Heart right ventricle (tissue), 16 donors: ENCODE data around the gene VPS18. TPM values are rescaled to one million over a fixed set of nuclear protein-coding genes. Genes with fewer than 3 reads are reported as not detected.

ENCODE experiments used
- ATAC-seq, 8 donors: fragments of 200-7000 bp; cut with Tn5 transposase; one replicate each; pipeline ENCODE4 v1.9.1; 2020; ENCODE audit warnings: mild to moderate bottlenecking in 8 of 8, moderate library complexity in 8 of 8, moderate number of reproducible peaks in 1 of 8
- DNase-seq, 2 donors: peaks; one replicate each; pipeline ENCODE4 v3.0.0-alpha.2; 2020
- H3K27ac ChIP-seq, 10 donors: fragments of 200-600 bp; sonication (generic) in 2 of 10; one replicate each; pipeline versions ENCODE4 v1.5.0 to v1.8.0; 2020 to 2022; ENCODE audit warnings: mild to moderate bottlenecking in 3 of 10
- H3K27me3 ChIP-seq, 7 donors: fragments of 200-600 bp; one replicate each; pipeline ENCODE4 v1.8.0; 2021 to 2022; ENCODE audit warnings: mild to moderate bottlenecking in 2 of 7
- H3K36me3 ChIP-seq, 9 donors: fragments of 200-600 bp; sonication (generic) in 1 of 9; one replicate each; pipeline versions ENCODE4 v1.5.0 to v1.8.0; 2020 to 2022; ENCODE audit warnings: mild to moderate bottlenecking in 2 of 9
- H3K4me1 ChIP-seq, 9 donors: fragments of 200-600 bp; sonication (generic) in 1 of 9; one replicate each; pipeline versions ENCODE4 v1.5.0 to v1.8.0; 2020 to 2022; ENCODE audit warnings: mild to moderate bottlenecking in 4 of 9
- H3K4me3 ChIP-seq, 10 donors: fragments of 200-600 bp; sonication (generic) in 2 of 10; one replicate each; pipeline versions ENCODE4 v1.5.0 to v1.8.0; 2020 to 2022; ENCODE audit warnings: mild to moderate bottlenecking in 7 of 10, moderate library complexity in 2 of 10
- H3K9me3 ChIP-seq, 11 donors: fragments of 200-600 bp in 10 of 11; sonication (generic) in 2 of 11; one replicate each; pipeline versions ENCODE4 v1.5.0 to v1.8.0; 2013 to 2022; ENCODE audit warnings: mild to moderate bottlenecking in 2 of 11, control low read depth in 1 of 11, moderate library complexity in 1 of 11
- WGBS, 2 donors: extraction: QIAGEN DNeasy Blood & Tissue Kit; methylation state at CpG; one replicate each; pipeline ENCODE4 v1.1.7; 2013; ENCODE audit warnings: inconsistent platforms in 1 of 2; 5-methylcytosine and 5-hydroxymethylcytosine counted together
- intact Hi-C, 10 donors: fragments of 100-400 bp; cut with DNase I; formaldehyde crosslinking; loops; one replicate each; pipeline versions ENCODE4 v1.11.1 to v1.14.2; 2022
- polyA plus RNA-seq, 2 donors: library from polyadenylated mRNA; stranded (reverse); fragments of 200-250 nt; gene quantifications; one replicate each; pipeline ENCODE4 v1.2.3, GENCODE V29; 2013
- total RNA-seq, 10 donors: library from RNA; stranded (reverse); fragmentation: NEBNext Ultra II Directional in 3 of 10; extraction: Animal tissue kit (Norgen Biotek cat#: 25700) in 3 of 10; gene quantifications; one replicate each; pipeline versions ENCODE4 v1.2.1 to v1.2.4, GENCODE V29; 2021 to 2023
- TF ChIP-seq, protein P1 (sequence below), 9 donors: fragments of 200-600 bp; sonication (generic) in 2 of 9; IDR thresholded peaks; one replicate each; pipeline versions ENCODE4 v1.5.0 to v1.8.0; 2021 to 2022; ENCODE audit warnings: antibody characterized with exemption in 9 of 9, mild to moderate bottlenecking in 5 of 9, moderate library complexity in 1 of 9
- donor health status: Arrhythmogenic right ventricular cardiomyopathy.
- donor health status: ischemic (EF 13 %, LVEDD 7.1; RV severe dilation, severe dysfunction).
- donor health status: healthy with polysubstance abuse.
- donor health status: DM: no; HTN: yes; CAD: no.
- donor health status: DM: no; HTN: no; CAD: no.
- donor health status: ischemic (EF 25% LVEDD 6.9; RV normal size, moderate dysfunction).
- donor health status: ischemic (EF 25% LVEDD 5.7; RV mildly dilated, moderate dysfunction).
- donor health status: healthy.
- donor health status: DM: yes; HTN: yes; CAD: no.
- donor health status: Ischemic cardiomyopathy.
- donor health status: ischemic (EF 35%, LVEDD 5.7; RV mildly dilated, moderate dysfunction).
- donor health status: nonischemic (EF 11% LVEDD 7.7; RV severe dilation, severe dysfunction).
- donor health status: DM: yes; HTN: yes; CAD: no.
- donor health status: PGD.
- donor health status: ischemic (EF 29% LVEDD 5.4; RV normal size, mild dysfunction).
- donor health status: nonischemic (EF 23%, LVEDD 6.1; RV moderate dilation, normal function).

The VPS18 gene
- total and polyA plus RNA-seq, 12 donors: 10.5 to 25.0 (median 20.5) TPM

DNA sequence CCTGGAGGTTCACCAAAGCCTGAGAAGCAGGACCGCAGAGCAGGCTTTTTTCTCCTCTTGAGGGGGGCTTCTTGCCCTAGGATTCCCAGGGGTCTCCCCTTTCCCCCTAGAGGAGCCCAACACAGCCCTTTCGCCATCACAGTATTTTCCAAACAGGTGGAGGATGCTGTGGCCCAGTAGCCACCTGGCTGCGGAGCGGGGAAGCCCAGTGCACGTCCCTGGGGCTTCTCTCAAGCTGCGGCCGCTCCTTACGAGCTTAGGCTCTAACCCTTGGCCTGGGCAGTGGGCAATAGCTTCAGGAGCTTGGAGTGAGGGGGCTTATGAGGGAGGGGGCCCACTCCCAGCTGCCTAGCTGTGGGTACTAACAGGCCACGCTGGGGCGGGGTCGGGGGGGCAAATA, 23.3 kb downstream of the VPS18 start:
- TF ChIP-seq, protein P1, sequence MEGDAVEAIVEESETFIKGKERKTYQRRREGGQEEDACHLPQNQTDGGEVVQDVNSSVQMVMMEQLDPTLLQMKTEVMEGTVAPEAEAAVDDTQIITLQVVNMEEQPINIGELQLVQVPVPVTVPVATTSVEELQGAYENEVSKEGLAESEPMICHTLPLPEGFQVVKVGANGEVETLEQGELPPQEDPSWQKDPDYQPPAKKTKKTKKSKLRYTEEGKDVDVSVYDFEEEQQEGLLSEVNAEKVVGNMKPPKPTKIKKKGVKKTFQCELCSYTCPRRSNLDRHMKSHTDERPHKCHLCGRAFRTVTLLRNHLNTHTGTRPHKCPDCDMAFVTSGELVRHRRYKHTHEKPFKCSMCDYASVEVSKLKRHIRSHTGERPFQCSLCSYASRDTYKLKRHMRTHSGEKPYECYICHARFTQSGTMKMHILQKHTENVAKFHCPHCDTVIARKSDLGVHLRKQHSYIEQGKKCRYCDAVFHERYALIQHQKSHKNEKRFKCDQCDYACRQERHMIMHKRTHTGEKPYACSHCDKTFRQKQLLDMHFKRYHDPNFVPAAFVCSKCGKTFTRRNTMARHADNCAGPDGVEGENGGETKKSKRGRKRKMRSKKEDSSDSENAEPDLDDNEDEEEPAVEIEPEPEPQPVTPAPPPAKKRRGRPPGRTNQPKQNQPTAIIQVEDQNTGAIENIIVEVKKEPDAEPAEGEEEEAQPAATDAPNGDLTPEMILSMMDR (IDR thresholded peaks at IDR 0.05): no peak
- no peaks in the 10 kb centered on the region for H3K36me3 ChIP-seq
- DNase-seq: no peak
- H3K9me3 ChIP-seq: no peaks in the 10 kb centered on the region
- H3K4me3 ChIP-seq: peak overlapping the region in 8 of 10 donors; percentile 3 to 48 (median 40)
- 60 to 65% methylated on average over 11 of the region's 11 CpGs for WGBS, 2 donors
- H3K4me1 ChIP-seq: peaks cover 2 to 51% (median 12%) of the 10 kb centered on the region in 9 donors
- H3K27me3 ChIP-seq: no peaks in the 10 kb centered on the region
- intact Hi-C loops: no loop called here
- H3K27ac ChIP-seq: peak overlapping the region in 9 of 10 donors; percentile 44 to 90 (median 83)
- peak in 2 of 8 donors; percentile 2 to 19 for ATAC-seq

DNA sequence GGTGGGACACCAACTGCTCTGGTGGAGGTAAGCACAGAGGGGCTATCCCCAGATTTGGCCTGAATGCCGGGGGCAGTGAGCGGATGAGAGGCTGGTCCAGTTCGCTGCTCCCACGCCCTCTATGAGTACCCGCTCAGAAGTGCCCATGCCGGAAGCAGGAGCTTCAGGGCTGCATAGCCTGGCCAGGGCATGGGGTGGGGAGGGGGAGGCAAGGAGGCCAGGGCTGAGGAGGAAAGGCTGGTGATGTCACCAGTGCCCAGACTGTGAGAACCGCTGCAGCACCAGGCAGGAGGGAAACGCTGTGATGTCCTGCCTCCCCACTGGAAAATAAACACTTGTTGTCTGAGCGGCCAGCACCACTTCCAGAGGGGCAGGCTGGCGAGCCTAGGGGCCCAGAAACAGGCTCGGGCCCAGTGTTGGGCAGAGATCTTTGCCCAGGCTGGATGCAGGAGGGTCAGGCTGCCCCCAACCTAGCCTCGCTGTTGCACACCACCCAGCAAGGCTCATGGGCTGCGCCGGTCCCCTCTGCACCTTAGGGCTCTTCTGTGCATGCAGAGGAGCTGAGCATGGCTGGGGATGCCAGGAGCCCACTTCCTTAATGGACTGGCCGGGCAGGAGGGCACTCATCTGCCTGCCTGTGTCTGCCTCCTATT, 24.0 kb downstream of the VPS18 start:
- peak overlapping the region in 9 of 10 donors; percentile 3 to 48 (median 39) for H3K4me3 ChIP-seq
- H3K9me3 ChIP-seq: no peaks in the 10 kb centered on the region
- TF ChIP-seq, protein P1 (IDR thresholded peaks at IDR 0.05): no peak
- DNase-seq (no peak), ATAC-seq (peak; percentile 10 to 67 (median 28))
- H3K27ac ChIP-seq: peak overlapping the region; percentile 44 to 90 (median 78)
- 59 to 62% methylated on average over 15 of the region's 15 CpGs for WGBS, 2 donors
- H3K27me3 ChIP-seq: no peaks in the 10 kb centered on the region
- H3K4me1 ChIP-seq: peaks cover 2 to 51% (median 12%) of the 10 kb centered on the region in 9 donors
- H3K36me3 ChIP-seq: no peaks in the 10 kb centered on the region
- intact Hi-C loops: no loop called here

DNA sequence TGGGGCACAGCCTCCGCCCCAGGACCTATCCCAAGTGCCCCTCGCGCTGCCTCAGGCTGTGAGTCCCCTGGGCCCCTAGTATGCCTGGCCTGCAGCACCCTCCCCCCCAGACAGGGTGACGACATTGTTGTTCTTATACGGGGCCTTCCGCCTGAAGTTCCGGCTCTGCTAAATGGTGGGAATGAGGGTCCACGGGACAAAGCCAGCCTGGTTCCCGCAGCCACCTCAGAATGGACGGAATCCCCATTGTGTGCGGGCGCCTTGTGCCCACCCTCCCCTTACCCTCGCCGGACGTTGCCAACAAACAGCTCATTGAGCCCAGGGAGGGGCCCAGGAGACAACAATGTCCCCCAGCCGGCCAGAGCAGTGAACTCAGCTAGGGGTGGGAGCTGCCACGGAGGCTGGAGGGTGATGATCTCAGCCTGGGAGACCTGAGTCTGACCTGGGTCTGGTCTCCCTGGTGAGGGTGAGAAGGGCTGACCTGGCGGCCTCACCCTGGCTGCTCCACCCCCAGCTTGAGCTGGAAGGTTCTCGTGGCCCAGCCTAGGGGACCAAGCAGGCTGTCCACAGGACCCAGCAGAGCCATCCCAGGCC, 24.6 kb downstream of the VPS18 start:
- ATAC-seq (peak; percentile 40 to 81 (median 70)), DNase-seq (no peak)
- Histone ChIP-seq H3K27me3 (no peaks in the 10 kb centered on the region), H3K27ac (peak overlapping the region; percentile 44 to 90 (median 78)), H3K4me1 (peaks cover 2 to 51% (median 12%) of the 10 kb centered on the region in 9 donors), H3K9me3 (no peaks in the 10 kb centered on the region), H3K4me3 (peak overlapping the region in 7 of 10 donors; percentile 7 to 48 (median 40)), H3K36me3 (no peaks in the 10 kb centered on the region)
- WGBS, 2 donors: 52 to 56% methylated on average over 19 of the region's 19 CpGs
- intact Hi-C loops: no loop called here
- TF ChIP-seq, protein P1 (IDR thresholded peaks at IDR 0.05): no peak

DNA sequence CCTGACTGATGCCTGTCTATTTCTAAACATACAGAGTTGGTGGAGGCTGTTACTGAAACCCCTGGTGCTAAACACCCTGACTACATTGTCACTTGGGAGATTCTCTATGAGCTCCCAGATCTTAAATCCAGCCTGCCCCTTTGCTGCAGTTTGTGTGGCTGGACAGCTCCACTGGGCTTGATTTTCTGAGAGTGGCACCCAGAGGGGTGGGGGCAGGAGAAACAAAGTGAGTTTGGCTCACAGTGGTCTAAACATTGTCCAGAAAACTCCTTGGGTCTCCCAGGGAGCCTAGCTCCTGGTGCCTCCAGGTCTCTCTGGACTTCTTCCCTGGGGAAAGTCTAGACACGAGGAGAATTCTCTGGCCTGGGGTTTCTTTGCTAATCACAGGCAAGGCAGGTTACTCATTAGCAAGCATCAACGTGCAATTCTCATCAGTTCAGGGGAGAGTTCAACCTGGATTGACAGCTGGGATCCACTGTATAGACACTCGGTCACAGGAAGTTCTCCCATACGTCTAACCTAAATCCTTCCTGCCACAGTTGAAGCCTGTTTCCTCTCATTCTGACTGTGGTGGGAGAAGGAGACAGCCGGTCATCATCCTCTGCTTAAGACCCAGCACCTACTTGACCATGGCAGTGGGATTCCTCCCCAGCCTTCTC, 27.8 kb downstream of the VPS18 start:
- no peak for DNase-seq
- TF ChIP-seq, protein P1 (IDR thresholded peaks at IDR 0.05): no peak
- H3K9me3 ChIP-seq: no peaks in the 10 kb centered on the region
- no peak for ATAC-seq
- no peak overlapping the region for H3K4me3 ChIP-seq
- H3K4me1 ChIP-seq: peaks cover 2 to 47% (median 28%) of the 10 kb centered on the region in 9 donors
- WGBS, 2 donors: 63 to 86% methylated on average over 5 of the region's 5 CpGs
- H3K27ac ChIP-seq: peak overlapping the region in 2 of 10 donors; percentile 5 to 24
- H3K27me3 ChIP-seq: peaks cover 0 to 31% (median 7%) of the 10 kb centered on the region in 7 donors
- H3K36me3 ChIP-seq: no peaks in the 10 kb centered on the region
- intact Hi-C loops: no loop called here
